Activated T-helper 1 cell treated with anti-CD3 and anti-CD28 coated beads, Interleukin-12 subunit alpha, Interleukin-12 subunit beta, Interleukin-2, Interleukin-4 antibody, amounts not matched to agents 30 ng/mL and 10 ng/mL and 1 ng/mL, durations not matched to agents 14 hours and 24 hours and 36 hours (primary cell): ENCODE results near the gene CROCC2. TPM values are rescaled to one million over a fixed set of nuclear protein-coding genes. Genes with fewer than 3 reads are reported as not detected.

Experiments used
- DNase-seq: peaks from one replicate; pipeline ENCODE4 v3.0.0; 2021; ENCODE audit warnings: low spot score
- H3K27ac Mint-ChIP-seq: one replicate; pipeline ENCODE4 v1.8.0; 2021; ENCODE audit warnings: mild to moderate bottlenecking, mixed read lengths
- H3K27me3 Mint-ChIP-seq: one replicate; pipeline ENCODE4 v1.8.0; 2022; ENCODE audit warnings: mild to moderate bottlenecking, moderate library complexity, mixed read lengths; ENCODE audit not compliant: insufficient read depth
- H3K36me3 Mint-ChIP-seq: one replicate; pipeline ENCODE4 v1.8.0; 2021; ENCODE audit warnings: low read depth, mixed read lengths
- H3K4me1 Mint-ChIP-seq: one replicate; pipeline ENCODE4 v1.8.0; 2021; ENCODE audit warnings: low read depth, mixed read lengths
- H3K4me3 Mint-ChIP-seq: one replicate; pipeline ENCODE4 v1.8.0; 2021; ENCODE audit warnings: mild to moderate bottlenecking, moderate library complexity, mixed read lengths
- H3K9me3 Mint-ChIP-seq: one replicate; pipeline ENCODE4 v1.8.0; 2021; ENCODE audit warnings: mixed read lengths
- intact Hi-C: fragments of 100-400 bp; cut with micrococcal nuclease; formaldehyde crosslinking; loops from one replicate; pipeline ENCODE4 v1.15.1; 2024
- total RNA-seq: library from RNA; stranded (reverse); gene quantifications from 2 replicates; pipeline ENCODE4 v1.2.3, GENCODE V29; 2022

Gene CROCC2
- total RNA-seq, 1 donor from 2014 or later = not detected

DNA sequence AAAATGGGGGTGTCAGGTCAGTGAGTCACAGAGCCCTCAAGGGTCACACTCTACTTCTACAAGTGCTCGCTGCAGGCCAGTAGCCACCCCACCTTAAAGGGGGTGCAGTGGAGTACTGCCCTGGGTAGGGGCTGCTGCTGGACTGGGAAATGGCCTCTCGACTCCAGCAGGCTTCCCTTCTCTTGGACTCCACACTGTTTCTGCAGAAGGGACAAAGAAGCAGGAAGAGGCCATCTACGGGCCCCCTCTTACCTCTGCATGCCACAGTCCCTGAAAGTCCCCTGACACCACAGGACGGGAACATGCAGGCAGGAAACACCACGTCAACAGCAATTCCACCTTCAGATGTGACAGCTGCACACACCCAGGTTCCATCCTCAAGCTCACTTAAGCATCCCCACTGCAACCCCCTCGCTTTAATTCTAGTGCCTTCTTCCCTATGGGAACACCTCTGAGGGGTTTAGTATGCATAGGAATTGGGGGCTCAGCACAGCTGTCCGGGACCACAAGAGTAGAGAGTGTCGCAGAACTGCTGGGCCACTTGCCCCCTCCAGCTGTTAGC lies 114.6 kb downstream of the CROCC2 start:
- peaks cover 11% of the 10 kb centered on the region for H3K27me3 Mint-ChIP-seq
- intact Hi-C loops = no loop called here

DNA sequence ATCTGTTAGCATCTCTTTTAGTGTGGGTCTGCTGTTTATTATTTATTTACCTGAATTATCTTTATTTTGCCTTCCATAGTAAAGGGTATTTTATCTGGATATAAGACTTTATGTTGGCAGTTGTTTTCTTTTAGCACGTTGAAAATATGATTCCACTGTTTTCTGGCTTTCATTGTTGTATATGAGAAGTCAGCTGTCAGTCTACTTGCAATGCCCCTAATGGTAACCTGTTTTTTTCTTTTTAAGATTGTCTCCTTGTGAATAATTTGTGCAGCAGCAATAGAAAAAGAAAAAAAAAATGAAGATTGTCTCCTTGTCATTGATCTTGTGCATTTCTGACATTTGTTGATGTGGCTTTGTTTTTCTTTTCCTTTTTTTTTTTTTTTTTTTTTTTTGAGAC lies 119.5 kb downstream of the CROCC2 start:
- DNase-seq = no peak
- Mint-ChIP-seq H3K27me3 (peaks cover 15% of the 10 kb centered on the region), H3K36me3 (peaks cover 3% of the 10 kb centered on the region), H3K4me3 (no peak overlapping the region), H3K9me3 (peaks cover 26% of the 10 kb centered on the region), H3K4me1 (no peaks in the 10 kb centered on the region), H3K27ac (no peak overlapping the region)
- intact Hi-C loops = no loop called here

More for the DNA sequence above, 114.6 kb downstream of the CROCC2 start:
- peaks cover 3% of the 10 kb centered on the region for H3K36me3 Mint-ChIP-seq
- H3K4me3 Mint-ChIP-seq = no peak overlapping the region
- no peak for DNase-seq
- no peak overlapping the region for H3K27ac Mint-ChIP-seq
- peaks cover 16% of the 10 kb centered on the region for H3K9me3 Mint-ChIP-seq
- no peaks in the 10 kb centered on the region for H3K4me1 Mint-ChIP-seq

DNA sequence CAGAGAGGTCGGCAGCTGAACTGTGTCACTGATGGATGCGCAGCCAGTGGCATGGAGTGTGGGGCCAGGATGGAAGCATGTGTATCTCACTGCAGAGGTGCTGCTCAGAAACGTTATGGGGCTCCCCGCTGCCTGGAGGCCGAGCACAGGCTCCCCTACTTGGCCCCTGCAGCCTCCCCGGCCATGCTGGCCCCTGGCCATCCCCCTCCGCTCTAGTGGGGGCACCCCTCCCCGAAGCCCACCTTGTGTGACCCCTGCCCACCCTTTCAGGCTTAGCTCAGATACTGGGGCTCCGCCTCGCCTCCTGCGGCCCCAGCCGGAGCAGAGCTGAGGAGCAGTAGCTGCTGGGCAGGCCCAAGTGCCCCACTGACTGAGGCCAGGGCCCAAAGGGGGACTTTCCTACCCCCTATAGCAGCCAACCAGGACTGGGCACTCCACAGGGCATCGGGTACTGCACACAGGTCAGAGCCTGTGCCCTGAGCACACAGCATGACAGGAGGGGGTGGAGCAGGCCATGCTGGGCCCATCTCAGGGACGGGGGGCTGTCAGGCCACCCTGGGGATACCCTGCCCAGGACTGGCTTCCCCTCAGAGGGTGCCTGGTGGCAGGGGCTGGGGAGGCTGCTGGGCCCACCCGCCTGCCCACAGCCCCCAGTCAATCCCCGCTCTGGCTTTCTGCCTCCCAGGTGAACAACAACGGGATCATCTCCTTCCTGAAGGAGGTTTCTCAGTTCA lies 123.6 kb downstream of the CROCC2 start:
- H3K4me3 Mint-ChIP-seq = no peak overlapping the region
- DNase-seq = no peak
- intact Hi-C loops = no loop called here
- no peaks in the 10 kb centered on the region for H3K4me1 Mint-ChIP-seq
- peaks cover 6% of the 10 kb centered on the region for H3K27me3 Mint-ChIP-seq
- peaks cover 3% of the 10 kb centered on the region for H3K36me3 Mint-ChIP-seq
- H3K27ac Mint-ChIP-seq = no peak overlapping the region
- H3K9me3 Mint-ChIP-seq = peaks cover 19% of the 10 kb centered on the region

DNA sequence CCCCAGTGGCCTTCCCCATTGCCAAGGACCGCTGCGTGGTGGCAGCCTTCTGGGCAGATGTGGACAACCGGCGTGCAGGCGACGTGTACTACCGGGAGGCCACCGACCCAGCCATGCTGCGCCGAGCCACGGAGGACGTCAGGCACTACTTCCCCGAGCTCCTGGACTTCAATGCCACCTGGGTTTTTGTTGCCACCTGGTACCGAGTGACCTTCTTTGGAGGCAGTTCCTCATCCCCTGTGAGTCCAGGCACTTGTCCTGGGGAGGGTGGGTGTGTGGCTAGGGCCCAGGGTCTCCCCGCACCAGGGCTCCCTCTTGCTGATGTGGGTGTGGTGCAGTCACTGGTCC lies 124.2 kb downstream of the CROCC2 start:
- no peak overlapping the region for H3K27ac Mint-ChIP-seq
- peaks cover 3% of the 10 kb centered on the region for H3K36me3 Mint-ChIP-seq
- no peak for DNase-seq
- H3K4me3 Mint-ChIP-seq = no peak overlapping the region
- H3K4me1 Mint-ChIP-seq = no peaks in the 10 kb centered on the region
- intact Hi-C loops = no loop called here
- H3K9me3 Mint-ChIP-seq = peaks cover 14% of the 10 kb centered on the region
- peaks cover 6% of the 10 kb centered on the region for H3K27me3 Mint-ChIP-seq

DNA sequence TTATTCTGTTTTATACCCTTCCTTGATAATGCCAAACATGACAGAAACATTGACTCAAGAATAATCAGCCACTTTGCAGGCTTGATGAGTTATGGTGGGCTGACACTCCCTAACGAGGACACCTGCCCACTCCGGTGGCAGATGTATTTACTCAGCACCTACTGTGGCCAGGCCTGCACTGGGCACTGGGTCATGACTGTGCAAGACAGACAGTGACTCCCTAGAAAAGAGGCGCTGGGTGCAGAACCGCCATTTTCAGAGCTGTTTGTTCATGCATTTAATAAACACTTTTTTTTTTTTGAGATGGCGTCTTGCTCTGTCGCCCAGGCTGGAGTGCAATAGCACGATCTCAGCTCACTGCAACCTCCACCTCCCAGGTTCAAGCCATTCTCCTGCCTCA lies 124.7 kb downstream of the CROCC2 start:
- Mint-ChIP-seq H3K9me3 (peaks cover 9% of the 10 kb centered on the region), H3K4me1 (no peaks in the 10 kb centered on the region), H3K27ac (no peak overlapping the region), H3K27me3 (peaks cover 4% of the 10 kb centered on the region), H3K4me3 (no peak overlapping the region), H3K36me3 (no peaks in the 10 kb centered on the region)
- intact Hi-C loops = no loop called here
- DNase-seq = no peak

DNA sequence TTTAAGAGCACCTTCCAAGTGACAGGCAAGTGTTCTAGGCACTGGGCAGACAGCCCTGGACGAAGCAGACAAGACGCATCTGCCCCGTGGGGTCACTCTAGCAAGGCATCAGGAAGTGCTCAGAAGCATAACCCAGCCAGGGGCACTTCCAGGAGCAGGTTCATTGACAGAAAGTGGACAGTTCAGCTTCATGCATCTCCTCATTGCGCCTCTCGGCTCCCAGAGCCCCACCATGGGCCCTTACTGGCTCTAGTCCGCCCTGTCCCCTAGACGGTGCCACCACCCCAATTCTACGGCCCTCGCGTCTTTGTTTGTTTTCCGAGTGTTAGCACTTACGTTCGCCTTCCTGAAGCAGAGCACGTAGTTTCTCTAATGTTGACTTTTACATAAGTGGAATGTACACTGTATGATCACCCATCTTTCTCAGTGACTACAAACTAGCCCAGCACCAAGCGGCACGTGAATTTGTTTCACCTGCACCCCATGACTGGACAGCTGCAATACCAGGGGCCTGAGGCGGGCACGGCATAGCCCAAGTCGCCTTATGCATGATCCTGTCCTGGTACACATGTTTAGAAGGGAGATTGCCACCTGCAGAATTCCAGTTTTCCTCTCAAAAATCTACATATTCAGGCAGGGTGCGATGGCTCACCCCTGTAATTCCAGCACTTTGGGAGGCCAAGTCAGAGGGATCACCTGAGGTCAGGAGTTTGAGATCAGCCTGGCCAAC lies 125.5 kb downstream of the CROCC2 start:
- no peaks in the 10 kb centered on the region for H3K4me1 Mint-ChIP-seq
- no peak for DNase-seq
- no peak overlapping the region for H3K27ac Mint-ChIP-seq
- no peak overlapping the region for H3K4me3 Mint-ChIP-seq
- intact Hi-C loops = no loop called here
- peaks cover 4% of the 10 kb centered on the region for H3K9me3 Mint-ChIP-seq
- H3K36me3 Mint-ChIP-seq = no peaks in the 10 kb centered on the region
- H3K27me3 Mint-ChIP-seq = peaks cover 4% of the 10 kb centered on the region

DNA sequence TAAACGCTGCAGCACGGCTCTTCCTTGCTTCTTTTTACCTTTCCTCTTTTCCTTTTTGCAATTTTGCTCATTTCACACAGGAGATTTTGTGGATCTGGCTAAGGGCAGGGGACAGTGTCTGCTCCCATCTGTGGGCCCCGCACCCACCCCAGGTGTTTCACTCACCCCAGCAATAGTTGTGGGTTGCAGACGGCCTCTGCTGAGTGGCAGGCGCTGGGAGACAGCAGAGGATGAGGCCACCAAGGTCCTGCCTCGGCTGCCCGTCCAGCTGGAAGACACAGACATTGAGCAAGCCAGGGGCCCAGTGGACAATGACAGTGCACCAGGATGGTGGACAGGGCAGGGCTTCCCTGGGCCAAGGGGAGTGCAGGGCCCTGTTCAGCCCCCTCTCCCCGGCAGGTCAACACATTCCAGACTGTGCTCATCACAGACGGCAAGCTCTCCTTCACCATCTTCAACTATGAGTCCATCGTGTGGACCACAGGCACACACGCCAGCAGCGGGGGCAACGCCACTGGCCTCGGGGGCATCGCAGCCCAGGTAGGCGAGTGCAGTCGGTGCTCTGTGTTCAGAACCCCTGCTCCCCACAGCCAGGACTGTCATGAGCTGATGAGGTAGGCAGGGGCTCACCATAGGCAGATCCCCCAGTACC lies 127.3 kb downstream of the CROCC2 start:
- H3K36me3 Mint-ChIP-seq = no peaks in the 10 kb centered on the region
- H3K4me3 Mint-ChIP-seq = no peak overlapping the region
- no peaks in the 10 kb centered on the region for H3K9me3 Mint-ChIP-seq
- H3K4me1 Mint-ChIP-seq = peaks cover 10% of the 10 kb centered on the region
- intact Hi-C loops = no loop called here
- H3K27me3 Mint-ChIP-seq = peaks cover 3% of the 10 kb centered on the region
- H3K27ac Mint-ChIP-seq = no peak overlapping the region
- DNase-seq = no peak

DNA sequence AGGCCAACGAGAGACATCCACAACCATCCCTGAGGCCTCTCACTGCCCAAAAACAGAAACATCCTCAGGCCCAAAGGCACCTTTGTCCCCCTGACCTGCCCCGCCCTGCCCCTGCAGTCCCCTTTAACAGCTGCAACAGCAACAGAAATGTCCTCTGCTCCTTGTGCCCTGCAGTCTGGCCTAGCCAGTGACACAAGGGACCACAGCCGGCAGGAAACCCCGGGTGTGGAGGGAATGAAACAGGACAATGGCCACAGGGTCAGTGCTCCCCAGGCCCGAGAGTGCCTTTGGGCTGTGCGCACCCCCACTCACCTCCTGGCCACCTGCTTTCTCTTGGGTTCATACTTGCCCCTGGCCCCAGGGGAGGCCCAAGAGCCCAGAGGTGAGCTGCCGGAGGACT lies 127.9 kb downstream of the CROCC2 start:
- Mint-ChIP-seq H3K9me3 (no peaks in the 10 kb centered on the region), H3K27me3 (no peaks in the 10 kb centered on the region), H3K27ac (no peak overlapping the region), H3K36me3 (no peaks in the 10 kb centered on the region), H3K4me3 (no peak overlapping the region), H3K4me1 (peaks cover 12% of the 10 kb centered on the region)
- DNase-seq = no peak
- intact Hi-C loops = no loop called here

DNA sequence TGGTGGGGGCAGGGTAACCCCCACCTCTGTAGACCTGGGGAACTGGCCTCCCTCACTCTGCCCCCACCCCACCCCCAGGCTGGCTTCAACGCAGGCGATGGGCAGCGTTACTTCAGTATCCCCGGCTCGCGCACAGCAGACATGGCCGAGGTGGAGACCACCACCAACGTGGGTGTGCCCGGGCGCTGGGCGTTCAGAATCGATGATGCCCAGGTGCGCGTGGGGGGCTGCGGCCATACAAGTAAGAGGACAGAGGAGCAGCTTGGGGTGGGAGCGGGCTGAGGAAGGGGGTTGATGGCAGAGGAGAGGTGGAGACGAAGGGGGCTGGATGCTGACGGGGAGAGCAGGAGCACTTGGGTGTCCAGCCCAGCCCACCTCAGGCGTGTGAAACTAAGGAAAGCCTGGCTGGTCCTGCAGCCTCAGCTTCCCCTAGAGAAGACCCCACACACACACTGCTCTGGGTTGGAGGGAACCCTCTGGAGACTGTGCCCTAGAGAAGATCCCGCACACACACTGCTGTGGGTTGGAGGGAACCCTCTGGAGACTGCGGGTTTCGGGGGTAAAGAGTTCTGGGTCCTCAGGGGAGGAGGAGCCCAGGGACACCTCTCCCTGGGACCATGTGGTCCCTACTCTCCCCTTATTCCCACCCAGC lies 128.5 kb downstream of the CROCC2 start:
- DNase-seq = no peak
- Mint-ChIP-seq H3K27me3 (no peaks in the 10 kb centered on the region), H3K36me3 (no peaks in the 10 kb centered on the region), H3K27ac (no peak overlapping the region), H3K9me3 (no peaks in the 10 kb centered on the region), H3K4me1 (peaks cover 12% of the 10 kb centered on the region), H3K4me3 (peak overlapping the region; percentile 45)
- intact Hi-C loops = no loop called here

DNA sequence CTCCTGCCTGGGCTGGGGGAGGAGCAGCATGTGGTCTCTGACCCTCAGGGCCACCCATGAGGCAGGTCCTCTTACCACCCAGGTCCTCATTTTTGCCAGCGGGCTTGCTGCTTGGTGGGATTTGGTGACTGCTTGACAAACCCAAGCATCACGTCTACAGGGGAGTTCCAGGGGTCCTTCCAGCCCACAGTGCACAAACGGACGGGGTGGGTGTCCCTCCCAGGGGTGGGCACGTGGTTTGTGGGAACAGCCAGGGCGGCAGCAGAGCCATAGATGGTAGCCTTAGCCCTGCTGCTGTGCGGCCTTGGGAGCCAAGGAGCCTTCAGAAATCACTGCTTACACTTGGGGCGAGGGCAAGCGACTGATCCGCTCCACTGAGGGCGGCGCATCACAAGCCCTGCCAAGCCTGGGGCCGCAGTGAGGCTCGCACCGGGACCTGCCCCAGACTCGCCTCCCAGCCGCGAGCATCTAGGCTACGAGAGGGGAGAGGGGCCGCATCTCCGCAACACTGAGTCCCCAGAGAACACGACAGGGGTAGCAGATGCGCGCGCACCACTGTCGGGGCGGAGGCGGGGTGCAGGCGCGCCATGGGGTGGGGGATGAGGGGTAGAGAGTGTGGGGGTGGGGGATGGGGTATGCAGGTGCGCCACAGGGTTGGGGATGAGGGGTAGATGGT lies 129.1 kb downstream of the CROCC2 start:
- peaks cover 13% of the 10 kb centered on the region for H3K4me1 Mint-ChIP-seq
- H3K9me3 Mint-ChIP-seq = no peaks in the 10 kb centered on the region
- intact Hi-C loops = no loop called here
- H3K27me3 Mint-ChIP-seq = no peaks in the 10 kb centered on the region
- no peak overlapping the region for H3K27ac Mint-ChIP-seq
- DNase-seq = no peak
- H3K4me3 Mint-ChIP-seq = no peak overlapping the region
- H3K36me3 Mint-ChIP-seq = no peaks in the 10 kb centered on the region

DNA sequence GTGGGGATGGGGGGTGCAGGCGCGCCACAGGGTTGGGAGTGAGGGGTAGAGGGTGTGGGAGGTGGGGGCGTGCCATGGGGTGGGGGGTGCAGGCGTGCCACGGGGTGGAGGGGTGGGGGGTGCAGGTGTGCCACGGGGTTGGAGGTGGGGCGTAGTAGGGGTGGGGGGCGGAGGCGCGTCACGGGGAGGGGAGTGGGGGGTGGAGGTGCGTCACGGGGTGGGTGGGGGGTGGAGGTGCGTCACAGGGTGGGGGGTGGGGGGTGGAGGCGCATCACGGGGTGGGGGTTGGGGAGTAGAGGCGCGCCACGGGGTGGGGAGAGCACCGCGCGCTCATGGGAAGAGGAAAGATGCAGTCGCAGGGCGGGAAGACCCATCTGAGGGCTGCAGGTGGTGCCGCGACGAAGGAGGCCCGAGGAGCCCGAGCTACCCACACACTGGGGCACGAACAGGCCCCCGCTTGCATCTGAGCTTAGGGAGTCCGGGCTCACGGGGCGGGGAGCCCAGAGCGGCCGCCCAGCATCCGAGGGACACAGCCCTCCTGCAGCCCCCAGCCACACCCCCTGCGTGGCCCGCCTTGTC lies 129.8 kb downstream of the CROCC2 start:
- intact Hi-C loops = loop anchor here (2.0 kb wide), 1 partner anchor 37 kb away; the partner anchor contains the start of gene SNED1
- peaks cover 19% of the 10 kb centered on the region for H3K4me1 Mint-ChIP-seq
- no peak overlapping the region for H3K27ac Mint-ChIP-seq
- H3K36me3 Mint-ChIP-seq = peaks cover 6% of the 10 kb centered on the region
- H3K9me3 Mint-ChIP-seq = no peaks in the 10 kb centered on the region
- no peaks in the 10 kb centered on the region for H3K27me3 Mint-ChIP-seq
- H3K4me3 Mint-ChIP-seq = peak overlapping the region; percentile 69
- no peak for DNase-seq

DNA sequence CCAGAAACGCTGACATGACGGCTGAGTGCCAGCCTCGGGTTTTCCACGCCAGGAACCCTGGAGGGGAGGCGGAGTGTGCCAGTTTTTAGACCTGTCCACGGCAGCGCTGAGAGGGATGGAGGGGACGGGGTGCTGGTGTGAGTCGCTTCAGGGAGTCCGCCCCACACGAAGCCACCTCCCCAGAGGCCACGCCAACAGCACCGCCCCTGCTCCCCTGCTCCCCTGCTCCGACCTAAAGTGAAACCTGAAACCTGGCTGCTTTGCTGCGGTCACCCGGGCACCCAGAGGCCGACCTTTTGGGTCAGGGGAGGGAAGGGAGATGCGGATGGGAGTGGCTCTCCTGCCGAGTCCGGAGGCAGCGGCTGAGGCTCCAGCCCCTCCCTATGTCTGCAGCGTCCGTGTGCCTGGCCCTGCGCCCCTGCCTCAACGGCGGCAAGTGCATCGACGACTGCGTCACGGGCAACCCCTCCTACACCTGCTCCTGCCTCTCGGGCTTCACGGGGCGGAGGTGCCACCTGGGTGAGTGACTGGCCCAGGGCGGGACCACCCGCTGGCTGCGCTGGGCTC lies 130.3 kb downstream of the CROCC2 start:
- Mint-ChIP-seq H3K4me1 (peaks cover 21% of the 10 kb centered on the region), H3K9me3 (no peaks in the 10 kb centered on the region), H3K4me3 (peak overlapping the region; percentile 69)

More for the DNA sequence above, 130.3 kb downstream of the CROCC2 start:
- no peak overlapping the region for H3K27ac Mint-ChIP-seq
- H3K36me3 Mint-ChIP-seq = peaks cover 6% of the 10 kb centered on the region
- no peaks in the 10 kb centered on the region for H3K27me3 Mint-ChIP-seq
- intact Hi-C loops = loop anchor here (2.0 kb wide), 1 partner anchor 38 kb away; the partner anchor contains the start of gene SNED1
- DNase-seq = peak; percentile 75
